HFFc6 (cell line): ENCODE data around the gene KIRREL3. TPM values are rescaled to one million over a fixed set of nuclear protein-coding genes. Genes with fewer than 3 reads are reported as not detected.

Experiments
- DNase-seq: peaks from one replicate; pipeline ENCODE4 v3.0.0-alpha.2; 2018
- H3K27ac Mint-ChIP-seq: 2 replicates; pipeline ENCODE4 v1.8.0; 2020; ENCODE audit warnings: mild to moderate bottlenecking, mixed read lengths
- H3K27me3 Mint-ChIP-seq: 2 replicates; pipeline ENCODE4 v1.8.0; 2021; ENCODE audit warnings: mild to moderate bottlenecking, moderate library complexity, mixed read lengths; ENCODE audit not compliant: insufficient read depth
- H3K36me3 Mint-ChIP-seq: 2 replicates; pipeline ENCODE4 v1.8.0; 2021; ENCODE audit warnings: low read depth, mixed read lengths
- H3K4me1 Mint-ChIP-seq: 2 replicates; pipeline ENCODE4 v1.8.0; 2020; ENCODE audit warnings: low read depth, mixed read lengths
- H3K4me3 Mint-ChIP-seq: 2 replicates; pipeline ENCODE4 v1.8.0; 2020; ENCODE audit warnings: mild to moderate bottlenecking, moderate library complexity, mixed read lengths
- H3K9me3 Mint-ChIP-seq: 2 replicates; pipeline ENCODE4 v1.8.0; 2020; ENCODE audit warnings: mild to moderate bottlenecking, mixed read lengths
- CTCF ChIP-seq: fragments of 200-600 bp; sonication (generic); IDR thresholded peaks from 2 replicates; pipeline ENCODE4 v1.5.0; 2021; ENCODE audit warnings: antibody characterized with exemption, mild to moderate bottlenecking
- total RNA-seq, 6 experiments: library from RNA; stranded (reverse); fragmentation: NEBNext Ultra II Directional; extraction: Animal tissue kit (Norgen Biotek cat#: 25700); gene quantifications; 2 replicates in 1 of 6; 3 replicates in 5 of 6; pipeline ENCODE4 v1.2.3, GENCODE V29; 2021

Gene KIRREL3
- total RNA-seq, 6 experiments from 2014 or later: 22.2 to 38.2 (median 33.2) TPM

- Mint-ChIP-seq H3K27me3 (no peaks in the 10 kb centered on the region; the same call in 1 of the 2 replicates), H3K36me3 (peaks cover 19% of the 10 kb centered on the region)
- no peak for TF ChIP-seq CTCF
Observed at GRCh38 chr11:126997641-126998040, 2.9 kb downstream of the KIRREL3 start.

GRCh38 chr11:126997196-126997595 lies 3.4 kb downstream of the KIRREL3 start:
- Mint-ChIP-seq H3K4me1 (peaks cover 11% of the 10 kb centered on the region), H3K4me3 (no peak overlapping the region), H3K9me3 (no peaks in the 10 kb centered on the region), H3K27me3 (no peaks in the 10 kb centered on the region; the same call in 1 of the 2 replicates), H3K36me3 (peaks cover 19% of the 10 kb centered on the region), H3K27ac (peak overlapping the region; percentile 99)
- DNase-seq: peak; percentile 27
- TF ChIP-seq CTCF: no peak

More at GRCh38 chr11:126997641-126998040, 2.9 kb downstream of the KIRREL3 start:
- no peak for DNase-seq
- Mint-ChIP-seq H3K4me1 (peaks cover 15% of the 10 kb centered on the region), H3K9me3 (no peaks in the 10 kb centered on the region), H3K27ac (peak overlapping the region; percentile 99), H3K4me3 (no peak overlapping the region)

- H3K4me1 Mint-ChIP-seq: peaks cover 1% of the 10 kb centered on the region
- H3K36me3 Mint-ChIP-seq: peaks cover 19% of the 10 kb centered on the region
- H3K4me3 Mint-ChIP-seq: no peak overlapping the region
- no peak for DNase-seq
- no peak for TF ChIP-seq CTCF
- no peaks in the 10 kb centered on the region; the same call in 1 of the 2 replicates for H3K27me3 Mint-ChIP-seq
- H3K9me3 Mint-ChIP-seq: no peaks in the 10 kb centered on the region
- peak overlapping the region; percentile 99 for H3K27ac Mint-ChIP-seq
Observed at GRCh38 chr11:126996036-126996804, 4.3 kb downstream of the KIRREL3 start.

GRCh38 chr11:126993599-126993998 lies 7.0 kb downstream of the KIRREL3 start:
- peak overlapping the region; percentile 86 for H3K4me3 Mint-ChIP-seq
- peak; percentile 88 for DNase-seq
- no peak for TF ChIP-seq CTCF
- peaks cover 19% of the 10 kb centered on the region for H3K36me3 Mint-ChIP-seq
- H3K27me3 Mint-ChIP-seq: no peaks in the 10 kb centered on the region; the same call in 1 of the 2 replicates
- H3K27ac Mint-ChIP-seq: peak overlapping the region; percentile 99
- H3K9me3 Mint-ChIP-seq: no peaks in the 10 kb centered on the region
- no peaks in the 10 kb centered on the region; the same call in 1 of the 2 replicates for H3K4me1 Mint-ChIP-seq

GRCh38 chr11:126992804-126993111 lies 7.8 kb downstream of the KIRREL3 start:
- Mint-ChIP-seq H3K27ac (peak overlapping the region; percentile 99), H3K36me3 (peaks cover 20% of the 10 kb centered on the region), H3K4me3 (peak overlapping the region; percentile 86), H3K9me3 (no peaks in the 10 kb centered on the region), H3K4me1 (peaks cover 2% of the 10 kb centered on the region), H3K27me3 (no peaks in the 10 kb centered on the region; the same call in 1 of the 2 replicates)
- DNase-seq: peak; percentile 96
- no peak for TF ChIP-seq CTCF
